ENCODE measurements around the gene IDNK.

Gene IDNK

DNA sequence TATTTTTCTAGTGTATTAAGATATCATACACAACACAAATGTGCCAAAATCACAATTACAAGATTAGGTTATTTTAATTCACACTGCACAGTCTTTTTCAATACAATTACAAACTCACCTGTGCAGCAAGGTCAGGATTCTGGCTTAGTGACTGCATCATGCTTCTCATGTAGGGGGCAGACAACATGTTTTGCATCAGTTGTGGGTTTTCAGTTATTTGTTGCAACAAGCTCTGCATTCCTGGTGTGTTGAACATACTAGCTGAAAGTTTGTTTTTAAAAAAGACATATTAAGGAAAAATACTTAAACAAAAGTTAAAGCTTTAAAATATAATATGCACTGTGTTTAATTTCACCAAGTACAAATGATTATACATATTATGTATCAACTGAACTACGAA, 46.1 kb downstream of the IDNK start:
- ATAC-seq = no peak
- TF ChIP-seq ZFP3 (CRISPR knock-in tag; IDR thresholded peaks at IDR 0.05) (no peak), ZC3H10 (CRISPR knock-in tag; IDR thresholded peaks at IDR 0.05) (no peak), OSR1 (CRISPR knock-in tag; IDR thresholded peaks at IDR 0.05) (no peak), GLIS3 (CRISPR knock-in tag; IDR thresholded peaks at IDR 0.05) (no peak), ZNF70 (CRISPR knock-in tag; IDR thresholded peaks at IDR 0.05) (no peak), ARNTL (CRISPR knock-in tag; IDR thresholded peaks at IDR 0.05; ENCODE audit: borderline replicate concordance, low read depth) (no peak), RARB (CRISPR knock-in tag; IDR thresholded peaks at IDR 0.05) (no peak), PPARA (CRISPR knock-in tag; IDR thresholded peaks at IDR 0.05; ENCODE audit: borderline replicate concordance) (no peak), ZNF8 (CRISPR knock-in tag; IDR thresholded peaks at IDR 0.05) (no peak), ESRRG (CRISPR knock-in tag; IDR thresholded peaks at IDR 0.05) (no peak), TOX (CRISPR knock-in tag; IDR thresholded peaks at IDR 0.05; ENCODE audit: borderline replicate concordance) (no peak), ZFP30 (CRISPR knock-in tag; IDR thresholded peaks at IDR 0.05) (no peak), CSDC2 (CRISPR knock-in tag; IDR thresholded peaks at IDR 0.05) (no peak), ZNF565 (CRISPR knock-in tag; conservative IDR thresholded peaks at IDR 0.05; ENCODE audit: low read depth) (no peak)
- TF ChIP-seq, protein P1, sequence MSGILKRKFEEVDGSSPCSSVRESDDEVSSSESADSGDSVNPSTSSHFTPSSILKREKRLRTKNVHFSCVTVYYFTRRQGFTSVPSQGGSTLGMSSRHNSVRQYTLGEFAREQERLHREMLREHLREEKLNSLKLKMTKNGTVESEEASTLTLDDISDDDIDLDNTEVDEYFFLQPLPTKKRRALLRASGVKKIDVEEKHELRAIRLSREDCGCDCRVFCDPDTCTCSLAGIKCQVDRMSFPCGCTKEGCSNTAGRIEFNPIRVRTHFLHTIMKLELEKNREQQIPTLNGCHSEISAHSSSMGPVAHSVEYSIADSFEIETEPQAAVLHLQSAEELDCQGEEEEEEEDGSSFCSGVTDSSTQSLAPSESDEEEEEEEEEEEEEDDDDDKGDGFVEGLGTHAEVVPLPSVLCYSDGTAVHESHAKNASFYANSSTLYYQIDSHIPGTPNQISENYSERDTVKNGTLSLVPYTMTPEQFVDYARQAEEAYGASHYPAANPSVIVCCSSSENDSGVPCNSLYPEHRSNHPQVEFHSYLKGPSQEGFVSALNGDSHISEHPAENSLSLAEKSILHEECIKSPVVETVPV (CRISPR knock-in tag; IDR thresholded peaks at IDR 0.05) = no peak
- TF ChIP-seq, protein P2, sequence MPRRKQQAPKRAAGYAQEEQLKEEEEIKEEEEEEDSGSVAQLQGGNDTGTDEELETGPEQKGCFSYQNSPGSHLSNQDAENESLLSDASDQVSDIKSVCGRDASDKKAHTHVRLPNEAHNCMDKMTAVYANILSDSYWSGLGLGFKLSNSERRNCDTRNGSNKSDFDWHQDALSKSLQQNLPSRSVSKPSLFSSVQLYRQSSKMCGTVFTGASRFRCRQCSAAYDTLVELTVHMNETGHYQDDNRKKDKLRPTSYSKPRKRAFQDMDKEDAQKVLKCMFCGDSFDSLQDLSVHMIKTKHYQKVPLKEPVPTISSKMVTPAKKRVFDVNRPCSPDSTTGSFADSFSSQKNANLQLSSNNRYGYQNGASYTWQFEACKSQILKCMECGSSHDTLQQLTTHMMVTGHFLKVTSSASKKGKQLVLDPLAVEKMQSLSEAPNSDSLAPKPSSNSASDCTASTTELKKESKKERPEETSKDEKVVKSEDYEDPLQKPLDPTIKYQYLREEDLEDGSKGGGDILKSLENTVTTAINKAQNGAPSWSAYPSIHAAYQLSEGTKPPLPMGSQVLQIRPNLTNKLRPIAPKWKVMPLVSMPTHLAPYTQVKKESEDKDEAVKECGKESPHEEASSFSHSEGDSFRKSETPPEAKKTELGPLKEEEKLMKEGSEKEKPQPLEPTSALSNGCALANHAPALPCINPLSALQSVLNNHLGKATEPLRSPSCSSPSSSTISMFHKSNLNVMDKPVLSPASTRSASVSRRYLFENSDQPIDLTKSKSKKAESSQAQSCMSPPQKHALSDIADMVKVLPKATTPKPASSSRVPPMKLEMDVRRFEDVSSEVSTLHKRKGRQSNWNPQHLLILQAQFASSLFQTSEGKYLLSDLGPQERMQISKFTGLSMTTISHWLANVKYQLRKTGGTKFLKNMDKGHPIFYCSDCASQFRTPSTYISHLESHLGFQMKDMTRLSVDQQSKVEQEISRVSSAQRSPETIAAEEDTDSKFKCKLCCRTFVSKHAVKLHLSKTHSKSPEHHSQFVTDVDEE (CRISPR knock-in tag; IDR thresholded peaks at IDR 0.05) = no peak
- TF ChIP-seq, protein P3, sequence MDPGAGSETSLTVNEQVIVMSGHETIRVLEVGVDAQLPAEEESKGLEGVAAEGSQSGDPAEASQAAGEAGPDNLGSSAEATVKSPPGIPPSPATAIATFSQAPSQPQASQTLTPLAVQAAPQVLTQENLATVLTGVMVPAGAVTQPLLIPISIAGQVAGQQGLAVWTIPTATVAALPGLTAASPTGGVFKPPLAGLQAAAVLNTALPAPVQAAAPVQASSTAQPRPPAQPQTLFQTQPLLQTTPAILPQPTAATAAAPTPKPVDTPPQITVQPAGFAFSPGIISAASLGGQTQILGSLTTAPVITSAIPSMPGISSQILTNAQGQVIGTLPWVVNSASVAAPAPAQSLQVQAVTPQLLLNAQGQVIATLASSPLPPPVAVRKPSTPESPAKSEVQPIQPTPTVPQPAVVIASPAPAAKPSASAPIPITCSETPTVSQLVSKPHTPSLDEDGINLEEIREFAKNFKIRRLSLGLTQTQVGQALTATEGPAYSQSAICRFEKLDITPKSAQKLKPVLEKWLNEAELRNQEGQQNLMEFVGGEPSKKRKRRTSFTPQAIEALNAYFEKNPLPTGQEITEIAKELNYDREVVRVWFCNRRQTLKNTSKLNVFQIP (CRISPR knock-in tag; IDR thresholded peaks at IDR 0.05; ENCODE audit: borderline replicate concordance, low read depth) = no peak
- TF ChIP-seq, protein P4, sequence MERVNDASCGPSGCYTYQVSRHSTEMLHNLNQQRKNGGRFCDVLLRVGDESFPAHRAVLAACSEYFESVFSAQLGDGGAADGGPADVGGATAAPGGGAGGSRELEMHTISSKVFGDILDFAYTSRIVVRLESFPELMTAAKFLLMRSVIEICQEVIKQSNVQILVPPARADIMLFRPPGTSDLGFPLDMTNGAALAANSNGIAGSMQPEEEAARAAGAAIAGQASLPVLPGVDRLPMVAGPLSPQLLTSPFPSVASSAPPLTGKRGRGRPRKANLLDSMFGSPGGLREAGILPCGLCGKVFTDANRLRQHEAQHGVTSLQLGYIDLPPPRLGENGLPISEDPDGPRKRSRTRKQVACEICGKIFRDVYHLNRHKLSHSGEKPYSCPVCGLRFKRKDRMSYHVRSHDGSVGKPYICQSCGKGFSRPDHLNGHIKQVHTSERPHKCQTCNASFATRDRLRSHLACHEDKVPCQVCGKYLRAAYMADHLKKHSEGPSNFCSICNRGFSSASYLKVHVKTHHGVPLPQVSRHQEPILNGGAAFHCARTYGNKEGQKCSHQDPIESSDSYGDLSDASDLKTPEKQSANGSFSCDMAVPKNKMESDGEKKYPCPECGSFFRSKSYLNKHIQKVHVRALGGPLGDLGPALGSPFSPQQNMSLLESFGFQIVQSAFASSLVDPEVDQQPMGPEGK (CRISPR knock-in tag; IDR thresholded peaks at IDR 0.05; ENCODE audit: borderline replicate concordance) = no peak
- TF ChIP-seq, protein P5, sequence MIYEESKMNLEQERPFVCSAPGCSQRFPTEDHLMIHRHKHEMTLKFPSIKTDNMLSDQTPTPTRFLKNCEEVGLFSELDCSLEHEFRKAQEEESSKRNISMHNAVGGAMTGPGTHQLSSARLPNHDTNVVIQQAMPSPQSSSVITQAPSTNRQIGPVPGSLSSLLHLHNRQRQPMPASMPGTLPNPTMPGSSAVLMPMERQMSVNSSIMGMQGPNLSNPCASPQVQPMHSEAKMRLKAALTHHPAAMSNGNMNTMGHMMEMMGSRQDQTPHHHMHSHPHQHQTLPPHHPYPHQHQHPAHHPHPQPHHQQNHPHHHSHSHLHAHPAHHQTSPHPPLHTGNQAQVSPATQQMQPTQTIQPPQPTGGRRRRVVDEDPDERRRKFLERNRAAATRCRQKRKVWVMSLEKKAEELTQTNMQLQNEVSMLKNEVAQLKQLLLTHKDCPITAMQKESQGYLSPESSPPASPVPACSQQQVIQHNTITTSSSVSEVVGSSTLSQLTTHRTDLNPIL (CRISPR knock-in tag; IDR thresholded peaks at IDR 0.05; ENCODE audit: low read depth) = no peak

DNA sequence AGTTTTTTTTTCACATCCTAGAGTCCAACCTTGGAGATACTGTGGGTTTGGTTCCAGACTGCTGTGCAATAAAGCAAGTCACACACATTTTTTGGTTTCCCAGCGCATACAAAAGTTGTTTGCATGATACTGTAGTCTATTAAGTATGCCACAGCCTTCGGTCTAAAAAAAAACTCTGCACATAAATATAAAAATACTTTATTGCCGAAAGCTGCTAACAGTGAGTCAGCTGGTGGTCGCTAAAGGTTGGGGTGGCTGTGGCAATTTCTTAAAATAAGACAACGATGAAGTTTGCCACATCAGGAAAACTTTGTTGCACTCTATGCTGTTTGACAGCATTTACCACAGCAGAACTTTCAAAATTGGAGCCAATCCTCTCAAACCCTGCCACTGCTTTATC, 47.4 kb downstream of the IDNK start:
- no peak for ATAC-seq
- TF ChIP-seq TOX (CRISPR knock-in tag; IDR thresholded peaks at IDR 0.05; ENCODE audit: borderline replicate concordance) = no peak
- TF ChIP-seq ESRRG (CRISPR knock-in tag; IDR thresholded peaks at IDR 0.05) = no peak
- no peak for TF ChIP-seq BACH2 (CRISPR knock-in tag; IDR thresholded peaks at IDR 0.05; ENCODE audit: borderline replicate concordance)
- TF ChIP-seq TCF4 (CRISPR knock-in tag; IDR thresholded peaks at IDR 0.05; ENCODE audit: borderline replicate concordance) = no peak
- no peak for TF ChIP-seq CSDC2 (CRISPR knock-in tag; IDR thresholded peaks at IDR 0.05)
- TF ChIP-seq, protein P1 (CRISPR knock-in tag; IDR thresholded peaks at IDR 0.05) = no peak
- TF ChIP-seq, protein P5 (CRISPR knock-in tag; IDR thresholded peaks at IDR 0.05; ENCODE audit: low read depth) = no peak
- no peak for TF ChIP-seq OSR1 (CRISPR knock-in tag; IDR thresholded peaks at IDR 0.05)
- no peak for TF ChIP-seq ZNF565 (CRISPR knock-in tag; conservative IDR thresholded peaks at IDR 0.05; ENCODE audit: low read depth)
- TF ChIP-seq ARNTL (CRISPR knock-in tag; IDR thresholded peaks at IDR 0.05; ENCODE audit: borderline replicate concordance, low read depth) = no peak
- TF ChIP-seq ZC3H10 (CRISPR knock-in tag; IDR thresholded peaks at IDR 0.05) = no peak
- TF ChIP-seq ZFP30 (CRISPR knock-in tag; IDR thresholded peaks at IDR 0.05) = no peak
- TF ChIP-seq RARB (CRISPR knock-in tag; IDR thresholded peaks at IDR 0.05) = no peak
- TF ChIP-seq, protein P3 (CRISPR knock-in tag; IDR thresholded peaks at IDR 0.05; ENCODE audit: borderline replicate concordance, low read depth) = no peak
- TF ChIP-seq, protein P2 (CRISPR knock-in tag; IDR thresholded peaks at IDR 0.05) = no peak
- no peak for TF ChIP-seq ZFP3 (CRISPR knock-in tag; IDR thresholded peaks at IDR 0.05)
